Stimulated activated naive CD8-positive, alpha-beta T cell treated with anti-CD3 and anti-CD28 coated beads, Interleukin-15, Interleukin-2, amounts not matched to agents 100 ng/mL and 50 ng/mL, for 24 hours (primary cell): ENCODE data around the gene RXRA.

Source experiments
- H3K27ac Mint-ChIP-seq: one replicate; pipeline ENCODE4 v1.8.0; 2021; ENCODE audit warnings: mild to moderate bottlenecking, mixed read lengths
- H3K27me3 Mint-ChIP-seq: one replicate; pipeline ENCODE4 v1.8.0; 2021; ENCODE audit warnings: mixed read lengths
- H3K36me3 Mint-ChIP-seq: one replicate; pipeline ENCODE4 v1.8.0; 2021; ENCODE audit warnings: low read depth, mixed read lengths
- H3K4me1 Mint-ChIP-seq: one replicate; pipeline ENCODE4 v1.8.0; 2021; ENCODE audit warnings: low read depth, mixed read lengths
- H3K4me3 Mint-ChIP-seq: one replicate; pipeline ENCODE4 v1.8.0; 2021; ENCODE audit warnings: mild to moderate bottlenecking, mixed read lengths
- H3K9me3 Mint-ChIP-seq: one replicate; pipeline ENCODE4 v1.8.0; 2021; ENCODE audit warnings: mixed read lengths

The RXRA gene

DNA sequence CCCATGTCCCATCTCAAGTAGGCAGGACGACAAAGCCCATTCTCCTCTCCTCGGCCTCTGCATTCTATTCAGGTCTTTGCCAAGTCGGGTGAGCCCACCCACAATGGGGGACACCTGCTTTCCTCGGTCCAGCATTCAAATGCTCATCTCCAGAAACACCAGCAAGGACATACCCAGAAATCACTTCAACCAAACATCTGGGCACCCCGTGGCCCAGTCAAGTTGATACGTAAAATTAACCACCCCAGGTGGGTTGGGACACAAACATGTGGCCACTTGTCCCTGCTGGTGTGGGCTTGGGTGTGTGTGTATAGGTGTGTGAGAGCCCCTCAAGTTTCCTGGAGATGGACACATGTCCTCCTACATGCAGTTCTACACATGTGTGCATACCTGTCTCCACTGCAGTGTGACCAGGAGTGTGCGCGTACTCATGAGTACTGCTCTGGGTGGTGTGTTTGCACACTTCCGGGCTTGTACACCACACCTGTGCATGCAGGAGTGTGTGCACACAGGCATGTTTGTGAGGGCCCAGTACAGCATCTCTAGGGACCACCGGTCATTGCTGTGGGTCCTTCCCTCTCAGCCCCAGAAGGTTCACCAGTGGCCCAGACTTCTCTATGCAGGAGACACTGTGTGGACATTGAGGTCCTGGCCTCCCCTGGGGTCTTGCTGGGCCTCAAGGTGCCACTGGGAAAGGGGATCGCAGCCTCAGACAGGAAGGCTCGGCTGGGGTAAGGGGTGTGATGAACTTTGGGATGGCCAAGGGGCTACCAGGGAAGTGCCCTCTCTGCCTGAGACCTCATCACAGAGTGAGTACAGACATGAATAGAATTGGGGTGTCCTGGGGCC, 35.4 kb upstream of the RXRA start:
- H3K27me3 Mint-ChIP-seq, result no peaks in the 10 kb centered on the region
- H3K4me3 Mint-ChIP-seq, result no peak overlapping the region
- H3K36me3 Mint-ChIP-seq, result no peaks in the 10 kb centered on the region
- H3K4me1 Mint-ChIP-seq, result no peaks in the 10 kb centered on the region
- H3K9me3 Mint-ChIP-seq, result no peaks in the 10 kb centered on the region
- no peak overlapping the region for H3K27ac Mint-ChIP-seq

DNA sequence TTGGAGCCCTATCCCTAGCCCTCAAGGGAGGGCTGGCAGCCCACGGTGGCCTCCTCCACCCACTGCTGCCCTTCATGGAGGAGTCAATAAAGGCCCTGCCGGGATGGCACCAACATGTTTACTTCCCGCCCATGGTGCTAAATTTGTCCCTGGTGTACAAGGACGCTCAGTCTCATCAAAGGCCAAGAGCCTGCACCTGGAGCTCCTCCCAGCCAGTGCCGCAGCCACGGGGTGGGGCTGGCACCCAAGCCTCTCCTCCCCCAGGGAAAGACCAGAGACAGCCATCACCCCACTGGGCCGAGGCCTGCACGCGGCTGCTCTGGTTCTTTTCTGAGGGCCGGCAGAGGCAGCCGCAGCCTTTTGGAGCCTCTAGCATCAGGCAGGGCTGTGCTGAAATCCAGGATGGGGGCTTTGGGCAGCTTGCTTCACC, 34.8 kb upstream of the RXRA start:
- Mint-ChIP-seq H3K4me3 (no peak overlapping the region), H3K36me3 (no peaks in the 10 kb centered on the region), H3K4me1 (no peaks in the 10 kb centered on the region), H3K27ac (no peak overlapping the region), H3K9me3 (no peaks in the 10 kb centered on the region), H3K27me3 (no peaks in the 10 kb centered on the region)

DNA sequence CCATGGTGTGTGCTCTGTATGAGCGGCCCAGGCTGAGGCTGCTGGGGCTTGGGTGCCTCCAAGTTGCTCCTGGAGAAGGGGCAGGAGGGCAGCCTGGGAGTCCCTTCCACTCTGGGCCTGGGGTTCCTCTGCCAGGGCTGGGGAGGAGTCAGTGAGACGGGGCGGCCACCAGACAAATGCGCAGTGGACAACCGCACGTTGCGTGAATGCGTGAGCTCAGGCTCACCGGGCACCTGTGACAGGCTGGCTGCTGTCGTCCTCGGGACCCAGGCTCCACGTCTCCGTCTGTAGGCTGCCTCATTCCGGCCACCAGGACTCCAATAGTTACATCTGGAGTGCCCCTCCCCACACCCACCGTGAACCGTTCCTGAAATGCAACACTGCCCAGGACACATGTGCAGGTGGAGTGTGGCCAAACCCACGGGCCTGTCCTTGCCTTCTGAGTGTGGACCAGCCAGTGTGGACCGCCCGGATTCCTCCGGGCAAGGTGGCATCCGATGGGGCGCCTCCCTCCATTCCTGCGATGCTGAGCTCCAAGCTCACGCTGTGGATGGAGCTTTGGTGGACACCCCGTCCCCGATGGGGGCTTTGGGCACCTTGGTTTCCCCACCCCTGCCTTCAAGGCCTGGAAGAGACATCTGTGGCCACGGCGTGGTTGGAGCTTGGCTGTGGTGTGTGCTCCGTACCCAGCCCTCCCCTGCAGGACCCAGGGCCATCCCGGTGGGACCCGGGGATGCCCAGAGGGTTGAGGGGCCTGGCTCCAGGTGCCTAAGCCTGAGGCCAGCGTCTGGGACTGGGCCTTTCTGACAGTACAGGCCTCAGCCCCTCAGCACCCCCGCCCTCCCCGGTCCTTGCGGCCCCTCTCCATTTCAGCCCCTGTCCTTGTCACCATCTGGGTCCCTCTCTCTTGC, 34.0 kb upstream of the RXRA start:
- Mint-ChIP-seq H3K36me3 (no peaks in the 10 kb centered on the region), H3K4me1 (no peaks in the 10 kb centered on the region), H3K9me3 (no peaks in the 10 kb centered on the region), H3K4me3 (no peak overlapping the region), H3K27ac (no peak overlapping the region), H3K27me3 (no peaks in the 10 kb centered on the region)

DNA sequence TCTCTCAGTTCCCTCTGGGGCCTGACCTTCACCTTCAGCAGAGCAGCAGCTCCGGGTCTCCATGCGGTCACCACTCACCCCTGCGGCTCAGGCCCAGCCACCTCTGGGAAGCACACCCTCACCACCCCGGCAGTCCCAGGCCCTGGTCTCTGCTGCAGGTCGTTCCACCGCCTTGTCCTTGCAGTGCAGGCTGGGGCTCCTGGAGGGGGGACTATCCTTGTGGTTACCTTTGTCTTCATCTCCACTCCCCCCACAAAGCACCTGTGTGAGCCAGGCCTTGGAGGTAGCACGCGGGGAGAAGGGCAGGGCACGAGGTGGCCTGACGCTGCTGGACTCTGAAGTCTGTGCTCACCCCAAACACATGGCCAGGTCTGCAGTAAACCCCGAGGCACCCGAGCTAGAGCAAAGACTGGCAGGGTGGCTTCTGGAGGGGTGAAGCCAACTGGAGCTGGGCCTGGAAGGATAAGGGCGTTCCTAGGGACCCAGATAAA, 33.2 kb upstream of the RXRA start:
- no peaks in the 10 kb centered on the region for H3K27me3 Mint-ChIP-seq
- no peak overlapping the region for H3K4me3 Mint-ChIP-seq
- no peaks in the 10 kb centered on the region for H3K4me1 Mint-ChIP-seq
- no peaks in the 10 kb centered on the region for H3K36me3 Mint-ChIP-seq
- no peaks in the 10 kb centered on the region for H3K9me3 Mint-ChIP-seq
- no peak overlapping the region for H3K27ac Mint-ChIP-seq

DNA sequence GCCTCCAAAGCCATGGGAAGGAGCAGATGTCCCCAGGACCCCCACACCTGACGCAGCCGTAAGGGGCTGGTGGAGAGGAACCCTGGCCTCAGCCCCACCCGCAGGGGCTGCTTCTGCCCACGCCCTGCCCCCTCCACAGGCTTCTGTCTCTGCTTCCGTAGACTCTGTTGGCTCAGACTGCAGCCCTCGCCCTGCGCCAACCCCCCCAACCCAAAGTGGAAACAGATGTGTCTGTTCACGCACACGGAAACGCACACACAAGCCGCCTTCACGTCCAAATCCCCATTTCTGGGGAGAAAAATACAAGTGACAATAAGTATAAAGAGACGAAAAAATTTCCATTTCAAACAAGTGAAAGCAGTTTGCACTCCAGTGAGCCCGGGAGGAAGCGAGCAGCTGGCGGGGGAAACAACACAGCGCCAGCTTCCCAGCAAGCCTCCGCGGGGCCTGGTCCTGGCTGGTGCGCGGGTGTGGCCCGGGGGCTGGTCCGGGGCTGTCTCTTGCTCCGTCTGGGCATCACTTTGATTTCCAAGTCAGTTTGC, 32.6 kb upstream of the RXRA start:
- Mint-ChIP-seq H3K9me3 (no peaks in the 10 kb centered on the region), H3K27me3 (no peaks in the 10 kb centered on the region), H3K36me3 (no peaks in the 10 kb centered on the region), H3K4me3 (peak overlapping the region; percentile 42), H3K27ac (no peak overlapping the region), H3K4me1 (no peaks in the 10 kb centered on the region)

DNA sequence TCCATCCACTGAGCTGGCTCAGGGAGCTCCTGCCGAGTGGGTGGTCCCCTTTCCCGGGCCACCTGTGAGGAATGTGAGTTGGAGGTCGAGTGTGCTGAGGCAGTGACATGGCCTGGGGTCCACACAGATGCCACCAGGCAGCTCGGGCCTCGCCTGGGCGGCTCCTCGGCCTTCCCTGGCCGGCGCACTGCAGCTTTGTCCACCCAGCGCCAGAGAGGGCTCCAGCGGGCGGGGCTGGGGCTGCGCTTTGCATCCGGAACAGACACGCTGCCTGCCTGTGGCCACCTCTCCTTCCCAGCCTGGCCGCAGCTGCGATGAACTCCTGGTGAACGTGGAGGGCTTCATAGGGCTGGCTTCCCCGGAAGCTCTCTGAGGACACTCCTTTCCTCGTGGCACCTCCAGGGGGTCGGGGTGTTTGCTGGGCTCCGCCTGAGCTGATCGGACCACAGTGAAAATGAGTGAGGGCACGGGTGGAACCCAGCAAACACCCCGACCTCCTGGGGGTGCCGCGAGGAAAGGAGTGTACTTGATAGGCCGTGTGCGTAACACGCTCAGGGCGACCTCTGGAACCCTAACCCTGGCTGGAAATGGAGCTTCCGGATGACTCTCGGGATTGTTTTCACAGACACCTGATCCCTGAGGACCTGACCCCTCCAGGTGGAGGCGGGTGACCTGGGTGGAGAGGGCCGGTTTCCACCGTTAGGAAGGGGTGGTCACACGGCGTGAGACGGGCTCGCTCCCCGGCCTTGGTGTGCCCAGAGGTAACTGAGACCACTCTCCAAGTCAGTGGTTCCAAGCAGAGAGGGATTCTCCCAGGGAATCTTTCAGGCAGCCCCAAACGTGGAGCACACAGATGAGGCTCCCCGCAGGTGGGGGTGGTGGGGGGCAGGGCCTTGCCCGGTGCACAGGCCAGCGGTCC, 31.8 kb upstream of the RXRA start:
- Mint-ChIP-seq H3K36me3 (no peaks in the 10 kb centered on the region), H3K4me3 (no peak overlapping the region), H3K4me1 (no peaks in the 10 kb centered on the region), H3K9me3 (no peaks in the 10 kb centered on the region), H3K27ac (no peak overlapping the region), H3K27me3 (no peaks in the 10 kb centered on the region)

DNA sequence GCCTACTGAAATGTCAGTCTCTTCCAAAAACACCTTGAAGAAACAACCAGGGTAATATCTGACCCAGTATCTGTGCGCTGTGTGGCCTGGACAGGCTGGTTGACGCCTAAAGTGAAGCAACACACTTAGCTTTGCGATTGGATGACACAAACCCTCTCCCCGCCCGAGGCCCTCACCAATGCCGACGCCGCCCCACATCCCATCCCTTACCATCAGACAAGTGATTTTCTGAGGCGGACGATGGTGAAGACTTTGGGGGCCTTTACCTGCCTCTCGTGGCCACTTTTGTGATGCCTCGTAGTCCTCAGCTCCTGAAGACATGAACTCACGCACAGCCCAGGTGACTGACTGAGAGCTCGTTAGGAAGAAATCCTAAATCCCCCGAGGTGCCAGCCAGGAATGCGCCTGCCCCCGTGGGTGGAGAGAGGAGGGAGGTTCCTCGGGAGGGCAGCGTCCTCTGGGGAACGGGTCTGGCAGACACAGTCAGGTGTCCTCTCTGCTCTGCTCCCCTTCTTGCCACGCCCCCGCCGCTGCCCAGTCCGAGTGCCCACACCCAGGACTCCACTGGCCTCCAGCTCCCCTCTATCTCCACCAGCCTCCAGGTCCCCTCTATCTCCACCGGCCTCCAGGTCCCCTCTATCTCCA, 31.0 kb upstream of the RXRA start:
- Mint-ChIP-seq H3K4me1 (no peaks in the 10 kb centered on the region), H3K36me3 (no peaks in the 10 kb centered on the region), H3K27me3 (peaks cover 8% of the 10 kb centered on the region), H3K27ac (no peak overlapping the region), H3K9me3 (no peaks in the 10 kb centered on the region), H3K4me3 (no peak overlapping the region)

DNA sequence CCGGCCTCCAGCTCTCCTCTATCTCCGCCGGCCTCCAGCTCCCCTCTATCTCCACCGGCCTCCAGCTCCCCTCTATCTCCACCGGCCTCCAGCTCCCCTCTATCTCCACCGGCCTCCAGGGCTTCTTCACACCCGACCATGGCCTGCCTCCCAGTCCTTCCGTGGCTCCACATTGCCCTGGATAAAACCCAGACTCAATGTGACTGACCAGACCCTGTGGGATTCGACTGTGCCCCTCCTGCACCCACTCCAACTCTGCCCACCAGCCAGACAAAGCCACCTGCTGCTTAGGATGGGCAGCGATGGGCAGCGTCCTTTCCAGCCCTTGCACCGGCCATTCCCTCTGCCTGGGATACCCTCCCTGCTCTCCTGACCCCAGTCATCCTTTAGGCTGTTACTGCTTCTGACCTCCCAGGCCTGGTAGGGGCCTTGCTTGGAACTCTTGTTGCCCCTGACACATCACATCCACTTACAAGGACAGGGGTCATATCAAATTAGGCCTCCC, 30.5 kb upstream of the RXRA start:
- Mint-ChIP-seq H3K4me1 (no peaks in the 10 kb centered on the region), H3K9me3 (no peaks in the 10 kb centered on the region), H3K36me3 (no peaks in the 10 kb centered on the region), H3K27ac (no peak overlapping the region), H3K4me3 (no peak overlapping the region), H3K27me3 (peaks cover 13% of the 10 kb centered on the region)

DNA sequence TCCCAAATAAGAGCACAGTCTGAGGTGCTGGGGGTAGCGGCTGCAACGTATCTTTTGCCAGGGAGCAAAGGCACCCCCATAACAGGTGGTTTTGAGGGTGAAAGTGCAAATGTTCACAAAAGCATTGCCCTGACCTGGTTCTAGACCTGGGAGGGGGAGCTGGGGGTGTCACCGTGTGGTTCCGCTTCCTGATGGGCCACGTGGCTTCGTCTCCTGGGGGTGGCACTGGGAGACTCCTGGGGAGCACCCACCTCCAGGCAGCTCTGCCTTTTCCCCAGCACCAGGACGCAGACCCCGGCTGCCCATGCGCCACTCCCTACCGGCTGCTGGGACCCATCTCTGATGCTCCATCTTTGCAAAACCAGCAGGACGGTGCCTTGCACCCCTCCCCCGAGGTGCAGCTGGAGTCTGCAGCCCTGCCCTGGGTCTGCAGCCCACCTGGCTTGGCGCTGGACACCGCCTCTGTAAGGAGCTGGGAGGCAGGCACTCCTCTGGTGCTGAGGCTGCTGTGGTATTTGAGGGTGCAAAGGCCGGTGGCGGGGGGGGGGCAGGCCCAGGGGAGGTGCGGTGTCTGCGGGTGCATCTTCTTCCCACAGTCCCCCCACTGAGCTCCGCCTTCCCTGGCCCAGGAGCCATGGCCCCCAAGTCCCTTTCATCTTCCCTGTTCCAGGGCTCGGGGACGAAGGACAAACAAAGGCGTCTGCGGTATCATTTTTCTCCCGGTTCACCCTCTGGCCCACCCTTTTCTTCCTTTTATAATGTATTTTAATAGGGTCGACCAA, 29.8 kb upstream of the RXRA start:
- H3K27me3 Mint-ChIP-seq, result peaks cover 13% of the 10 kb centered on the region

DNA sequence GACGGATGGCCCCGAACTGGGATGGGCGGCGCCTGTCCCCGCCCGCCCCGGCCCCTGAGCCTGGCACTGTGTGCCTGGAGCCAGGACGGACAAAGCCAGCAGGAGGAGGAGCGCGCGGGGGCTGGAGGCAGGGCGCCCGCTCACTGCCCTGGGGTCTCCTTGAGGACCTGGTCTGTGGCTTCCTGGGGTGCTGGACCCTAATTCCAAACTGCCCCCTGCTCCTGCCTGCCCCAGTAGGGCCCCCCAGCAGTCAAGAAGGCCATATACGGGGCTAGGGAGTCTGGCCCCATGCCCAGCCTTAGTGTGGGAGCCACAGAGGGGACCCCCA, 29.2 kb upstream of the RXRA start:
- peaks cover 8% of the 10 kb centered on the region for H3K4me1 Mint-ChIP-seq

More for the DNA sequence above, 29.8 kb upstream of the RXRA start:
- Mint-ChIP-seq H3K4me3 (no peak overlapping the region), H3K36me3 (no peaks in the 10 kb centered on the region), H3K9me3 (no peaks in the 10 kb centered on the region), H3K27ac (no peak overlapping the region), H3K4me1 (peaks cover 4% of the 10 kb centered on the region)

DNA sequence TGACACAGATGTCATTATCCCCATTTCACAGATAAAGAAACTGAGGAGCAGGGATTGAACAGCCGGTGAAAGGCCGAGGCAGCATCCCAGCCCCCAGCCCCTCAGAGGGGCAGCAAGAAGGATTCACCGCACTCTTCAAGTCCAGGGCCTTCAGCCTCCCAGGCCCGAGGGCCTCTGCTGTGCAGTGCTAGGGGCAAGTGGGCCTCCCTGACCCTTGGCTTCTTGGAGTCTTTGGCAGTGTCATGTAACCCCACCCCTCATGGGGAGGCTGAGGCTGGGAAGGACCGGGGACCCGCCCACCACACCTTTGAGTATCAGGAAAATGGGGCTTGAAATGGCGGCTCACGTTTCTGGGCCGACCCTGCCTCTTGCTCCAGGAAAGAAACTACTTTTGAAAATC, 28.7 kb upstream of the RXRA start:
- no peak overlapping the region for H3K27ac Mint-ChIP-seq
- H3K9me3 Mint-ChIP-seq, result no peaks in the 10 kb centered on the region
- H3K4me3 Mint-ChIP-seq, result no peak overlapping the region
- H3K36me3 Mint-ChIP-seq, result no peaks in the 10 kb centered on the region
- peaks cover 13% of the 10 kb centered on the region for H3K27me3 Mint-ChIP-seq
- peaks cover 12% of the 10 kb centered on the region for H3K4me1 Mint-ChIP-seq

More for the DNA sequence above, 29.2 kb upstream of the RXRA start:
- no peak overlapping the region for H3K27ac Mint-ChIP-seq
- no peak overlapping the region for H3K4me3 Mint-ChIP-seq
- no peaks in the 10 kb centered on the region for H3K36me3 Mint-ChIP-seq
- H3K27me3 Mint-ChIP-seq, result peaks cover 13% of the 10 kb centered on the region
- no peaks in the 10 kb centered on the region for H3K9me3 Mint-ChIP-seq

DNA sequence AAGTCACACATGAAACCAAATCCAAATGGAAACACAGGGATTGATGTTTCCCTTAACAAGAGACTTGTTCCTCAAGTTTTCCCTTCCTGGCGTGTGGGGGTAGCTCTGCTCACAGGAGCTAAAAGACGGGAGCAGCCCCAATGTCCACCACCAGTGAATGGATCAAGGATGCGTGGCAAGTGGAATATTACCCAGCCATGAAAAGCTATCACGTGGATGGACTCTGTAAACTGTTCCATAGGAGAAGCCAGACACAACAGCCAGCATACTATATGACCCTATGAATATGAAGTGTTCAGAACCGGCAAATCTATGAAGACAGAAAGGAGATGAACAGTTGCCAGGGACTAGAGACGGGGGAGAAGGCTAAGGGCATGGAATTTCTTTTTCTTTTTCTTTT, 28.3 kb upstream of the RXRA start:
- no peak overlapping the region for H3K27ac Mint-ChIP-seq
- peaks cover 13% of the 10 kb centered on the region for H3K4me1 Mint-ChIP-seq
- peaks cover 13% of the 10 kb centered on the region for H3K27me3 Mint-ChIP-seq
- no peaks in the 10 kb centered on the region for H3K36me3 Mint-ChIP-seq
- H3K4me3 Mint-ChIP-seq, result no peak overlapping the region
- no peaks in the 10 kb centered on the region for H3K9me3 Mint-ChIP-seq

DNA sequence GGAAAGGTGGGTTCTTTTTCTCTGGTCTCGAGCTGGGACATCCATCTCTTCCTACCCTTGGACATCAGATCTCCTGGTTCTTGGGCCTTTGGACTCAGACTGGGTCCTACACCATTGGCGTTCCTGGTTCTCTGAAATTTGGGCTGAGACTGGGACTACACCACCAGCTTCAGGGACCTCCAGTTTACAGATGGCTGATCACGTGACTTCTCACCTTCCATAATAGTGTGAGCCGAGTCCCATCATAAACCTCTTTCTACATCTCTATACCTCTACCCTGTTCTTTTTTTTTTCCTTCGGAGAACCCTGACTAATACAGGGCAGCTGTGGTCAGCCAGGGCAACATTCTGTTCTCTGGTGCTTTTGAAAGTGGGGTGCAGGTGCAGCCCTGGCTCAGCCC, 27.2 kb upstream of the RXRA start:
- H3K9me3 Mint-ChIP-seq, result no peaks in the 10 kb centered on the region
- H3K4me1 Mint-ChIP-seq, result peaks cover 13% of the 10 kb centered on the region
- no peak overlapping the region for H3K27ac Mint-ChIP-seq
- H3K36me3 Mint-ChIP-seq, result no peaks in the 10 kb centered on the region
- no peak overlapping the region for H3K4me3 Mint-ChIP-seq
- H3K27me3 Mint-ChIP-seq, result peaks cover 13% of the 10 kb centered on the region
